K562 (cell line): ENCODE data around the gene ADAMTS6. TPM values are rescaled to one million over a fixed set of nuclear protein-coding genes. Genes with fewer than 3 reads are reported as not detected.

Experiments used
- ATAC-seq: fragments of 200-7000 bp; cut with Tn5 transposase; 3 replicates; pipeline ENCODE4 v1.9.1; 2020; ENCODE audit warnings: moderate library complexity
- BruUV-seq: library from RNA; stranded (reverse); fragments of 400-500 nt; replicated peaks from 2 replicates; lab custom pipeline; 2021; lab: Mats Ljungman, UMichigan
- CTCF ChIA-PET: fragments of 300-600 bp; formaldehyde crosslinking; extraction: SDS; loops from one replicate; lab custom pipeline; 2021; ENCODE audit warnings: low intra/inter-chr PET ratio; lab: Yijun Ruan, JAX
- POLR2A ChIA-PET: fragments of 300-600, 350-650 bp; sonication (Branson Sonifier 250); formaldehyde crosslinking; extraction: SDS; loops from one replicate; lab custom pipeline; 2021; ENCODE audit warnings: antibody characterized with exemption, inconsistent platforms; lab: Yijun Ruan, JAX
- DNase-seq, 4 experiments: peaks; one replicate each; pipeline versions ENCODE4 v3.0.0 to v3.0.0-alpha.2; 2011 to 2018; ENCODE audit warnings: low spot score in 3 of 4, mixed read lengths in 3 of 4; ENCODE audit errors: extremely low read depth in 1 of 4
- FAIRE-seq: peaks from 2 replicates; lab custom pipeline; 2011; peaks lifted over from hg19 to GRCh38; lab: Jason Lieb, UNC
- H2AFZ ChIP-seq: 2 replicates; pipeline ENCODE4 v1.6.0; 2011; ENCODE audit warnings: low read depth, low read length, control low read depth, inconsistent platforms
- H3K27ac ChIP-seq: fragments of 200-600 bp; 3 replicates; pipeline ENCODE4 v1.8.0; 2011; ENCODE audit warnings: low read depth, mild to moderate bottlenecking, control low read depth, inconsistent platforms, low read length, moderate library complexity, mixed read lengths; ENCODE audit errors: extremely low read depth
- H3K27me3 ChIP-seq, 2 experiments: fragments of 300-600 bp in 1 of 2; 2 replicates in 1 of 2; 3 replicates in 1 of 2; pipeline versions ENCODE4 v1.6.0 to v1.8.0; 2011; ENCODE audit warnings: inconsistent platforms in 2 of 2, low read length in 2 of 2, mild to moderate bottlenecking in 1 of 2, mixed read lengths in 1 of 2, moderate library complexity in 1 of 2; ENCODE audit not compliant: control insufficient read depth in 2 of 2, insufficient read depth in 2 of 2
- H3K36me3 ChIP-seq: fragments of 300-600 bp; 3 replicates; pipeline ENCODE4 v1.8.0; 2011; ENCODE audit warnings: mild to moderate bottlenecking, low read length, inconsistent platforms; ENCODE audit not compliant: control insufficient read depth, insufficient read depth
- H3K4me1 ChIP-seq, 2 experiments: fragments of 200-600 bp in 1 of 2; replicated peaks in 1 of 2; 2 replicates in 1 of 2; 3 replicates in 1 of 2; pipeline versions ENCODE4 v1.5.1 to v1.8.0; 2011; ENCODE audit warnings: inconsistent platforms in 2 of 2, low read length in 2 of 2, mild to moderate bottlenecking in 1 of 2, mixed read lengths in 1 of 2, moderate library complexity in 1 of 2; ENCODE audit not compliant: control insufficient read depth in 2 of 2, insufficient read depth in 2 of 2
- H3K4me2 ChIP-seq: 2 replicates; pipeline ENCODE4 v1.6.1; 2011; ENCODE audit warnings: low read length, control low read depth, inconsistent platforms, mixed read lengths; ENCODE audit not compliant: insufficient read depth
- H3K4me3 ChIP-seq: fragments of 200-600 bp; sonication (generic), shearing (Covaris generic); 2 replicates; pipeline ENCODE4 v1.5.1; 2016; ENCODE audit warnings: control low read depth, inconsistent platforms
- H3K79me2 ChIP-seq: fragments of 200-600 bp; 3 replicates; pipeline ENCODE4 v1.8.0; 2011; ENCODE audit warnings: low read length, inconsistent platforms; ENCODE audit not compliant: control insufficient read depth, insufficient read depth
- H3K9ac ChIP-seq, 2 experiments: 2 replicates each; pipeline versions ENCODE4 v1.6.0 to v1.6.1; 2011; ENCODE audit warnings: low read depth in 2 of 2, low read length in 2 of 2, control low read depth in 1 of 2, inconsistent platforms in 1 of 2, mild to moderate bottlenecking in 1 of 2, mixed read lengths in 1 of 2; ENCODE audit not compliant: insufficient read depth in 1 of 2
- H3K9me1 ChIP-seq: one replicate; pipeline ENCODE4 v1.6.0; 2011; ENCODE audit warnings: inconsistent platforms, mild to moderate bottlenecking, low read length, moderate library complexity; ENCODE audit not compliant: control insufficient read depth, insufficient read depth
- H3K9me3 ChIP-seq: replicated peaks from 2 replicates; pipeline ENCODE4 v1.5.1; 2011; ENCODE audit warnings: low read depth, low read length, inconsistent platforms; ENCODE audit not compliant: control insufficient read depth, insufficient read depth
- H4K20me1 ChIP-seq: replicated peaks from 2 replicates; pipeline ENCODE4 v1.6.1; 2011; ENCODE audit warnings: low read length, inconsistent platforms, mixed read lengths; ENCODE audit not compliant: control insufficient read depth, insufficient read depth
- CEBPB ChIP-seq: fragments of 450-650 bp; IDR thresholded peaks from 2 replicates; pipeline ENCODE4 v1.6.1; 2016; ENCODE audit warnings: missing genetic modification characterization, missing compliant biosample characterization
- CEBPG ChIP-seq, 3 experiments: fragments of 200-800 bp in 1 of 3; sonication (Bioruptor generic) in 1 of 3; sonication (generic) in 1 of 3; formaldehyde crosslinking in 1 of 3; IDR thresholded peaks in 2 of 3; conservative IDR thresholded peaks in 1 of 3; 2 replicates each; pipeline versions ENCODE4 v1.6.1 to v1.8.0; 2016 to 2022; ENCODE audit warnings: missing compliant biosample characterization in 2 of 3, missing genetic modification characterization in 2 of 3, mild to moderate bottlenecking in 1 of 3, missing genetic modification reagents in 1 of 3
- KDM1A ChIP-seq, 2 experiments: fragments of 450-650 bp; IDR thresholded peaks; 2 replicates each; pipeline ENCODE4 v1.6.1; 2016; ENCODE audit warnings: mild to moderate bottlenecking in 2 of 2
- WGBS: fragments of 100-300 bp; shearing (Covaris generic); methylation state at CpG from one replicate; pipeline ENCODE4 v1.1.6; 2016; ENCODE audit warnings: low coverage, mixed read lengths; ENCODE audit not compliant: insufficient coverage; ENCODE audit errors: missing lambda C conversion rate; 5-methylcytosine and 5-hydroxymethylcytosine counted together
- in situ Hi-C: fragments of 300-500 bp; cut with MboI; formaldehyde crosslinking; loops from 4 replicates; pipeline ENCODE4 v1.15.0; 2018; ENCODE audit warnings: inconsistent platforms, mixed read lengths
- intact Hi-C: fragments of 100-400 bp; cut with micrococcal nuclease; formaldehyde crosslinking; loops from 2 replicates; pipeline ENCODE4 v1.14.2; 2022
- polyA plus RNA-seq, 8 experiments: library from polyadenylated mRNA; depleted of rRNA in 4 of 8; stranded (reverse) in 5 of 8; unstranded in 3 of 8; fragments of >200 nt; fragmentation: Nextera tagmentation in 2 of 8; fragmentation: Illumina TruSeq in 1 of 8; extraction: Ambion mirVana in 2 of 8; extraction: Trizol in 1 of 8; gene quantifications; 2 replicates each; pipeline versions ENCODE4 v1.2.1 to v1.2.3, GENCODE V29; 2011 to 2014; ENCODE audit warnings: inconsistent platforms in 1 of 8, missing spikeins in 1 of 8
- total RNA-seq, 7 experiments: library from RNA; depleted of rRNA in 6 of 7; stranded (reverse); fragments of >200 nt in 6 of 7; fragmentation: Illumina TruSeq in 2 of 7; extraction: Trizol in 2 of 7; gene quantifications; 2 replicates each; pipeline versions ENCODE4 v1.2.1 to v1.2.3, GENCODE V29; 2011 to 2021; ENCODE audit warnings: low replicate concordance in 1 of 7
- TF ChIP-seq, protein P1 (sequence below): fragments of 450-650 bp; formaldehyde crosslinking; IDR thresholded peaks from 2 replicates; pipeline ENCODE4 v1.4.0; 2022; ENCODE audit warnings: mild to moderate bottlenecking, moderate library complexity

The ADAMTS6 gene
- total and polyA plus RNA-seq, 9 of the 15 experiments (the other 6 are each of a cell fraction or from before 2014, with no cell fraction given): 0.57 to 5.3 (median 1.5) TPM

DNA sequence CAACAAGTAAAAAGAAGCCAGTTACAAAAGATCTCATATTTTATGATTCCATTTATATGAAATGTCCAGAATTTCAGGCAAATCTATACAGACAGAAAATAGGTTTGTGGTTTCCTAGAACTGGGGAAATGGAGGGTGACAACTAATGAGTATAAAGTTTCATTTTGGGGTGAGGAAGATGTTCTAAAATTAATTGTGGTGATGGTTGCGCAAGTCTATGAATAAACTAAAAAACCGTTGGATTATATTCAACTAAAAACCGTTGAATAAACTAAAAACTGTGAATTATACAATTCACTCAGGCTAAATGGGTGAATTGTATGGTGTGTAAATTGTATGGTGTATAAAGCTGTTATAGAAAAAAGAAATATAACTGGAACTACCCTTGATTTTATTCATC is 47.6 kb downstream of the ADAMTS6 start:
- 36% methylated on average over 3 of the region's 3 CpGs for WGBS
- H3K27ac ChIP-seq: no peak overlapping the region
- no peak overlapping the region for H3K4me3 ChIP-seq
- no peak overlapping the region for H3K9ac ChIP-seq
- H3K4me1 ChIP-seq: no peaks in the 10 kb centered on the region
- no peaks in the 10 kb centered on the region for H3K9me3 ChIP-seq
- ChIA-PET POLR2A (interaction anchor here (0.6 to 0.7 kb wide), 2 partner anchors 41 to 445 kb away, joined by 3 to 5 read pairs; no protein-coding TSS in a partner anchor), CTCF (no interaction called here)
- no peak overlapping the region for H3K4me2 ChIP-seq
- no TSS peak for BruUV-seq
- no peaks in the 10 kb centered on the region for H3K9me1 ChIP-seq
- no peaks in the 10 kb centered on the region for H4K20me1 ChIP-seq
- TF ChIP-seq, protein P1, sequence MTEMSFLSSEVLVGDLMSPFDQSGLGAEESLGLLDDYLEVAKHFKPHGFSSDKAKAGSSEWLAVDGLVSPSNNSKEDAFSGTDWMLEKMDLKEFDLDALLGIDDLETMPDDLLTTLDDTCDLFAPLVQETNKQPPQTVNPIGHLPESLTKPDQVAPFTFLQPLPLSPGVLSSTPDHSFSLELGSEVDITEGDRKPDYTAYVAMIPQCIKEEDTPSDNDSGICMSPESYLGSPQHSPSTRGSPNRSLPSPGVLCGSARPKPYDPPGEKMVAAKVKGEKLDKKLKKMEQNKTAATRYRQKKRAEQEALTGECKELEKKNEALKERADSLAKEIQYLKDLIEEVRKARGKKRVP (CRISPR knock-in tag): no peak
- TF ChIP-seq CEBPG (CRISPR knock-in tag; IDR thresholded peaks at IDR 0.05) (no peak), CEBPG (tag; conservative IDR thresholded peaks at IDR 0.05 in 1 of 2, IDR thresholded peaks at IDR 0.05 in 1 of 2) (peak in 1 of 2 experiments; percentile 75; a peak in 2 of 4 replicates), CEBPB (tag) (peak; percentile 78)
- in situ Hi-C loops (no loop called here), intact Hi-C loops (no loop called here)
- H3K36me3 ChIP-seq: no peaks in the 10 kb centered on the region
- no peaks in the 10 kb centered on the region for H3K27me3 ChIP-seq
- FAIRE-seq (no peak), DNase-seq (no peak), ATAC-seq (no peak)
- H3K79me2 ChIP-seq: no peaks in the 10 kb centered on the region
- H2AFZ ChIP-seq: no peak overlapping the region

DNA sequence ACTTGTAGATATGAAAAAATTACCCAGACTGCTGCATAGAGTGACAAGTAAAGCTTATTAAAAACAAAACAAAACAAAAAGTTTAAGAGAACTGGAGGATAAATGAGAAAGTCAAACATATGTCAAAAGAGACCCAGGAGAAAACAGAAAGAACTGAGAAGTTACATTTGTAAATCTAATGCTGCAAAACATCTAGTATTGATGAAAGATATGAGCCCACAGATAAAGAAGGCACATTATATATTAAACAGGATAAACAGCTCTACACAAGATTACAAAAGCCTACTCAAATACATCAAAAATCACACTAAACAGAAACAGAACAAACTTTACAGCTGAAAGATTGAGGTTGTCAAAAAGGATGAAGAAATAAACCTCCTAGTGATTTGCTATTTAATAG is 55.1 kb downstream of the ADAMTS6 start:
- no TSS peak for BruUV-seq

More for the DNA sequence above, 55.1 kb downstream of the ADAMTS6 start:
- Histone ChIP-seq H3K4me1 (no peaks in the 10 kb centered on the region), H3K9ac (no peak overlapping the region), H3K79me2 (no peaks in the 10 kb centered on the region), H3K36me3 (no peaks in the 10 kb centered on the region), H3K4me2 (no peak overlapping the region), H4K20me1 (no peaks in the 10 kb centered on the region), H3K9me3 (no peaks in the 10 kb centered on the region), H2AFZ (no peak overlapping the region), H3K27me3 (no peaks in the 10 kb centered on the region), H3K27ac (no peak overlapping the region), H3K4me3 (no peak overlapping the region), H3K9me1 (no peaks in the 10 kb centered on the region)
- CTCF ChIA-PET: no interaction called here
- FAIRE-seq (no peak), DNase-seq (no peak), ATAC-seq (no peak)
- TF ChIP-seq KDM1A (IDR thresholded peaks at IDR 0.05): no peak
- in situ Hi-C loops (no loop called here), intact Hi-C loops (no loop called here)
- POLR2A ChIA-PET: no interaction called here
